GM23338 (cell line): ENCODE results near the gene TOE1.

Source experiments
- EZH2 ChIP-seq: fragments of 200-600 bp; sonication (generic); IDR thresholded peaks from one replicate; pipeline ENCODE4 v1.8.0; 2017; ENCODE audit warnings: antibody characterized with exemption, mild to moderate bottlenecking, low read depth; ENCODE audit not compliant: unreplicated experiment
- EZH2phosphoT487 ChIP-seq: fragments of 200-600 bp; sonication (generic); IDR thresholded peaks from one replicate; pipeline ENCODE4 v1.8.1; 2018; ENCODE audit warnings: antibody characterized with exemption; ENCODE audit not compliant: unreplicated experiment
- POLR2AphosphoS5 ChIP-seq: IDR thresholded peaks from 2 replicates; pipeline ENCODE4 v1.6.1; 2016; ENCODE audit warnings: antibody characterized with exemption, low read depth
- TF ChIP-seq, protein P1 (sequence below): IDR thresholded peaks from one replicate; pipeline ENCODE4 v1.6.1; 2018; ENCODE audit warnings: antibody characterized with exemption; ENCODE audit not compliant: unreplicated experiment
- TF ChIP-seq, protein P2 (sequence below), 2 experiments: fragments of 200-600 bp in 1 of 2; sonication (generic) in 1 of 2; conservative IDR thresholded peaks; 2 replicates each; pipeline versions ENCODE4 v1.5.1 to v1.6.1; 2016 to 2017; ENCODE audit warnings: antibody characterized with exemption in 2 of 2, low read depth in 2 of 2, mild to moderate bottlenecking in 2 of 2, moderate library complexity in 1 of 2

DNA sequence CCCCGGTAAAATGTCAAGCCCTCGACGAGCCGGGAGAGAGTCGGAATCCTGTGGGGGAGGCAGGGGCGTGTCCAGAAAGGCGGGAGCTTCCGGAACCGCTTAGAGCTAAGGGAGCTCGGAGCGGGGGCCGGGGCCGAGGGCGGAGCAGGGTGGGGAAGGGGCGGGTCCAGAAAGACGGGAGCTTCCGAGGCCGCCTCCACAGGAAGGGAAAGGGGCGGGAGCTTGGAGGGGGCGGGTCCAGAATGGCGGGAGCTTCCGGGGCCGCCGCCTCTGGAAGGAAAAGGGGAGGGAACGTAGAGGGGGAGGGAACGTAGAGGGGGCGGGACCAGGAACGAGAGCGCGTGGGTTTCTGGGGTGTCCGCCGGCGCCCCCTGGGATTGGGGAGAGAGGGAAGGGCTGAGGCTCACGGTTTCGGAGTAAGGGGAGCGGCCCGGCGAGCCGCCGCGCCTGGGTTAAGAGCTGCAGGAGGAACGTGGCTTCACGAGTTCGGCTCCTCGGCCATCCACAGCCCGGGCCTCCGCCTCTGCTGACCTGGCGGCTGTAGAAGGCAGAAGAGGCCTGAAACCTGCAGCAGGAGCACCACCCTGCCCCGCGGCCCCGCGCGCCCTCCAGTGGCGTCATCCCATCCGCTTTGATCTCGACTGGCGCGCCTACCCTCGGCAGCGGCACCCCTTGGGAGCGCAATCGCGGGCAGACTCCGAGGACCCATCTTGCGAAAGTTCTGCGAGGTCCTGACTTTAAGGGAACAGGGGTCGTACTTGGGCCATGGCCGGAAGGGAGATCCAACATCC, 36.3 kb upstream of the TOE1 start:
- TF ChIP-seq POLR2AphosphoS5 (peak; percentile 65), EZH2phosphoT487 (no peak), EZH2 (no peak)
- TF ChIP-seq, protein P1, sequence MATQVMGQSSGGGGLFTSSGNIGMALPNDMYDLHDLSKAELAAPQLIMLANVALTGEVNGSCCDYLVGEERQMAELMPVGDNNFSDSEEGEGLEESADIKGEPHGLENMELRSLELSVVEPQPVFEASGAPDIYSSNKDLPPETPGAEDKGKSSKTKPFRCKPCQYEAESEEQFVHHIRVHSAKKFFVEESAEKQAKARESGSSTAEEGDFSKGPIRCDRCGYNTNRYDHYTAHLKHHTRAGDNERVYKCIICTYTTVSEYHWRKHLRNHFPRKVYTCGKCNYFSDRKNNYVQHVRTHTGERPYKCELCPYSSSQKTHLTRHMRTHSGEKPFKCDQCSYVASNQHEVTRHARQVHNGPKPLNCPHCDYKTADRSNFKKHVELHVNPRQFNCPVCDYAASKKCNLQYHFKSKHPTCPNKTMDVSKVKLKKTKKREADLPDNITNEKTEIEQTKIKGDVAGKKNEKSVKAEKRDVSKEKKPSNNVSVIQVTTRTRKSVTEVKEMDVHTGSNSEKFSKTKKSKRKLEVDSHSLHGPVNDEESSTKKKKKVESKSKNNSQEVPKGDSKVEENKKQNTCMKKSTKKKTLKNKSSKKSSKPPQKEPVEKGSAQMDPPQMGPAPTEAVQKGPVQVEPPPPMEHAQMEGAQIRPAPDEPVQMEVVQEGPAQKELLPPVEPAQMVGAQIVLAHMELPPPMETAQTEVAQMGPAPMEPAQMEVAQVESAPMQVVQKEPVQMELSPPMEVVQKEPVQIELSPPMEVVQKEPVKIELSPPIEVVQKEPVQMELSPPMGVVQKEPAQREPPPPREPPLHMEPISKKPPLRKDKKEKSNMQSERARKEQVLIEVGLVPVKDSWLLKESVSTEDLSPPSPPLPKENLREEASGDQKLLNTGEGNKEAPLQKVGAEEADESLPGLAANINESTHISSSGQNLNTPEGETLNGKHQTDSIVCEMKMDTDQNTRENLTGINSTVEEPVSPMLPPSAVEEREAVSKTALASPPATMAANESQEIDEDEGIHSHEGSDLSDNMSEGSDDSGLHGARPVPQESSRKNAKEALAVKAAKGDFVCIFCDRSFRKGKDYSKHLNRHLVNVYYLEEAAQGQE, result no peak
- TF ChIP-seq, protein P2, sequence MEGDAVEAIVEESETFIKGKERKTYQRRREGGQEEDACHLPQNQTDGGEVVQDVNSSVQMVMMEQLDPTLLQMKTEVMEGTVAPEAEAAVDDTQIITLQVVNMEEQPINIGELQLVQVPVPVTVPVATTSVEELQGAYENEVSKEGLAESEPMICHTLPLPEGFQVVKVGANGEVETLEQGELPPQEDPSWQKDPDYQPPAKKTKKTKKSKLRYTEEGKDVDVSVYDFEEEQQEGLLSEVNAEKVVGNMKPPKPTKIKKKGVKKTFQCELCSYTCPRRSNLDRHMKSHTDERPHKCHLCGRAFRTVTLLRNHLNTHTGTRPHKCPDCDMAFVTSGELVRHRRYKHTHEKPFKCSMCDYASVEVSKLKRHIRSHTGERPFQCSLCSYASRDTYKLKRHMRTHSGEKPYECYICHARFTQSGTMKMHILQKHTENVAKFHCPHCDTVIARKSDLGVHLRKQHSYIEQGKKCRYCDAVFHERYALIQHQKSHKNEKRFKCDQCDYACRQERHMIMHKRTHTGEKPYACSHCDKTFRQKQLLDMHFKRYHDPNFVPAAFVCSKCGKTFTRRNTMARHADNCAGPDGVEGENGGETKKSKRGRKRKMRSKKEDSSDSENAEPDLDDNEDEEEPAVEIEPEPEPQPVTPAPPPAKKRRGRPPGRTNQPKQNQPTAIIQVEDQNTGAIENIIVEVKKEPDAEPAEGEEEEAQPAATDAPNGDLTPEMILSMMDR (conservative IDR thresholded peaks at IDR 0.05; ENCODE audit: low read depth in 2 of 2), result peak; percentile 53 to 76
